Transverse colon (tissue), 4 donors: Measurements from ENCODE around the gene STON2. TPM values are rescaled to one million over a fixed set of nuclear protein-coding genes. Genes with fewer than 3 reads are reported as not detected.
A peak's percentile ranks its signal among the peaks of the same experiment; 100 is the strongest.

Experiments used
- DNase-seq: peaks from one replicate; pipeline ENCODE4 v3.0.0-alpha.2; 2019
- H3K27ac ChIP-seq, 4 donors: fragments of 200-600 bp; sonication (generic); 2 replicates each; pipeline ENCODE4 v1.5.1; 2016 to 2018; ENCODE audit warnings: inconsistent platforms in 4 of 4
- H3K27me3 ChIP-seq: fragments of 200-600 bp; sonication (generic); 2 replicates; pipeline ENCODE4 v1.5.1; 2017; ENCODE audit warnings: inconsistent platforms
- H3K36me3 ChIP-seq, 4 donors: fragments of 200-600 bp; sonication (generic); 2 replicates each; pipeline ENCODE4 v1.5.1; 2017 to 2019; ENCODE audit warnings: inconsistent platforms in 4 of 4
- H3K4me1 ChIP-seq, 4 donors: fragments of 200-600 bp; sonication (generic); 2 replicates each; pipeline ENCODE4 v1.5.1; 2017 to 2020; ENCODE audit warnings: inconsistent platforms in 4 of 4
- H3K4me3 ChIP-seq, 4 donors: fragments of 200-600 bp; sonication (generic); 1 replicate in 1 of 4; 2 replicates in 3 of 4; pipeline versions ENCODE4 v1.5.1 to v1.6.1; 2017 to 2019; ENCODE audit warnings: inconsistent platforms in 4 of 4
- H3K9me3 ChIP-seq, 2 donors: fragments of 200-600 bp; sonication (generic); 2 replicates each; pipeline ENCODE4 v1.5.1; 2017 to 2019; ENCODE audit warnings: inconsistent platforms in 2 of 2
- EP300 ChIP-seq: sonication (generic); formaldehyde crosslinking; IDR thresholded peaks from one replicate; pipeline ENCODE4 v1.6.1; 2017; ENCODE audit warnings: antibody characterized with exemption, low read depth
- POLR2A ChIP-seq: fragments of 450-650 bp; IDR thresholded peaks from one replicate; pipeline ENCODE4 v1.6.1; 2016; ENCODE audit warnings: antibody characterized with exemption, mild to moderate bottlenecking, moderate library complexity
- POLR2AphosphoS5 ChIP-seq, 3 donors: sonication (generic); formaldehyde crosslinking; IDR thresholded peaks; one replicate each; pipeline ENCODE4 v1.6.1; 2016; ENCODE audit warnings: antibody characterized with exemption in 3 of 3
- WGBS, 2 donors: methylation state at CpG; one replicate each; pipeline ENCODE4 v1.1.5; 2018; ENCODE audit warnings: low coverage in 1 of 2; 5-methylcytosine and 5-hydroxymethylcytosine counted together
- in situ Hi-C, 4 donors: fragments of 200-750 bp; cut with MboI; loops; one replicate each; pipeline versions ENCODE4 v1.15.0 to v1.15.1; 2017; ENCODE audit warnings: low sequenced_read_pairs in 3 of 4, low pct_ligation_motif_present in 1 of 4, low pct_unique_long_range_greater_than_20kb in 1 of 4
- intact Hi-C: fragments of 100-400 bp; cut with DNase I; formaldehyde crosslinking; loops from one replicate; pipeline ENCODE4 v1.15.1; 2023; ENCODE audit warnings: low total_unique reads
- small RNA-seq, 4 donors: library from RNA; depleted of rRNA; stranded (forward); fragments of <200 nt; gene quantifications; one replicate each; pipeline ENCODE3, GENCODE V24; 2016
- total RNA-seq, 4 donors: library from RNA; depleted of rRNA; stranded (reverse); fragments of >200 nt; gene quantifications; one replicate each; pipeline ENCODE4 v1.1.0, GENCODE V29; 2016
- TF ChIP-seq, protein P1 (sequence below), 5 experiments: fragments of 200-600 bp in 3 of 5; fragments of 450-650 bp in 2 of 5; sonication (generic) in 3 of 5; IDR thresholded peaks; 1 replicate in 2 of 5; 2 replicates in 3 of 5; pipeline ENCODE4 v1.5.1; 2016 to 2017; ENCODE audit warnings: antibody characterized with exemption in 5 of 5, inconsistent platforms in 3 of 5, mild to moderate bottlenecking in 2 of 5, moderate library complexity in 1 of 5

Gene STON2
- total RNA-seq, 4 donors from 2014 or later = 10.8 to 39.4 (median 17.5) TPM

DNA sequence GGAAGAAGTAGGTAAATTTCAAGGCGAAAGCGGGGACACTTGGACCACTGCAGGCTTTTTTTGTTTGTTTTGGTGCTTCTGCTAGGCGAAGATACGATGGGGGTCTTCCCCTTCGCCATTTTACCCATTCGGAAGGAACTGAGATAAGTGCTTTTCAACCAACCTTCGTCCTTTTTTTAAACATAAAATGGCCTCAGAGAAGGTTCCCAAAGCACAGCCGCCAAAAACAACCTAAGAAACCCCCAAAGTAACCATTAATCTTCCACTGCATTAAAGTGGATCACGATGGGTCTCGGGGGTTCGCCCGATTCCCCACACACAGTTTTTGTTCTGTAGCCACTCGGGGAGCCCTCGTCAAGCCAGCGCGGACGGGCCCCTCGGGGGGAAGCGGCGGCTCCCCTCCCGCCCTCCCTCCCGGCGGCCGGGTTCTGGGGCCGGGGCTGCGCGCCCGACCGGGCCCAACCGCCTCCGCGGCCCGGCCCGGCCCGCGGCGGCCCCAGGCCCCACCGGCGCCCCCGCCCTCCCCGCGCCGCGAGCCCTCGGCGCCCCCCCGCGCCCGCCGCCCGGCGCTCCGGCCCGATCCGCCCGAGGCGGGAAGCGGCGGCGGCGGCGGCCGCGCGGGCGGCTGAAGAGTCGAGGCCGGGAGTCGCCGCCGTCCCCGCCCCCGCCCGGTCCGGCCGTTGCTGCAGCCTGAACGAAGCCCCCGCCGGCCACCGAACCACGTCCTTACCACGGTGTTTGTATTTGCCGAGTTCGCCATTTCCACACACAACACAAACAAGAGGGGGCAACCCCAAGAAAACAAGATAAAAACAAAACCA lies 180.2 kb downstream of the STON2 start:
- in situ Hi-C loops = no loop called here
- intact Hi-C loops = no loop called here
- 0% methylated on average over 7 to 30 of the region's 84 CpGs for WGBS, 2 donors
- H3K4me1 ChIP-seq = peaks cover 18 to 38% (median 32%) of the 10 kb centered on the region in 4 donors
- TF ChIP-seq POLR2AphosphoS5 (IDR thresholded peaks at IDR 0.05) = no peak
- TF ChIP-seq, protein P1, sequence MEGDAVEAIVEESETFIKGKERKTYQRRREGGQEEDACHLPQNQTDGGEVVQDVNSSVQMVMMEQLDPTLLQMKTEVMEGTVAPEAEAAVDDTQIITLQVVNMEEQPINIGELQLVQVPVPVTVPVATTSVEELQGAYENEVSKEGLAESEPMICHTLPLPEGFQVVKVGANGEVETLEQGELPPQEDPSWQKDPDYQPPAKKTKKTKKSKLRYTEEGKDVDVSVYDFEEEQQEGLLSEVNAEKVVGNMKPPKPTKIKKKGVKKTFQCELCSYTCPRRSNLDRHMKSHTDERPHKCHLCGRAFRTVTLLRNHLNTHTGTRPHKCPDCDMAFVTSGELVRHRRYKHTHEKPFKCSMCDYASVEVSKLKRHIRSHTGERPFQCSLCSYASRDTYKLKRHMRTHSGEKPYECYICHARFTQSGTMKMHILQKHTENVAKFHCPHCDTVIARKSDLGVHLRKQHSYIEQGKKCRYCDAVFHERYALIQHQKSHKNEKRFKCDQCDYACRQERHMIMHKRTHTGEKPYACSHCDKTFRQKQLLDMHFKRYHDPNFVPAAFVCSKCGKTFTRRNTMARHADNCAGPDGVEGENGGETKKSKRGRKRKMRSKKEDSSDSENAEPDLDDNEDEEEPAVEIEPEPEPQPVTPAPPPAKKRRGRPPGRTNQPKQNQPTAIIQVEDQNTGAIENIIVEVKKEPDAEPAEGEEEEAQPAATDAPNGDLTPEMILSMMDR (IDR thresholded peaks at IDR 0.05) = no peak
- no peak for TF ChIP-seq POLR2A
- no peak for TF ChIP-seq EP300
- peak overlapping the region; percentile 96 to 99 (median 98) for H3K27ac ChIP-seq
- DNase-seq = peak; percentile 29
- peaks cover 0 to 10% (median 5%) of the 10 kb centered on the region in 4 donors for H3K36me3 ChIP-seq
- no peaks in the 10 kb centered on the region for H3K27me3 ChIP-seq
- peak overlapping the region; percentile 69 to 89 (median 88) for H3K4me3 ChIP-seq
- no peaks in the 10 kb centered on the region for H3K9me3 ChIP-seq

- Histone ChIP-seq H3K4me3 (peak overlapping the region; percentile 69 to 89 (median 88)), H3K4me1 (peaks cover 18 to 38% (median 32%) of the 10 kb centered on the region in 4 donors), H3K36me3 (peaks cover 0 to 14% (median 7%) of the 10 kb centered on the region in 4 donors), H3K27me3 (no peaks in the 10 kb centered on the region), H3K27ac (peak overlapping the region; percentile 96 to 99 (median 98)), H3K9me3 (no peaks in the 10 kb centered on the region)
- TF ChIP-seq, protein P1 (IDR thresholded peaks at IDR 0.05) = no peak
- peak; percentile 100 for TF ChIP-seq POLR2A
- TF ChIP-seq POLR2AphosphoS5 (IDR thresholded peaks at IDR 0.05) = peak; percentile 99
- no peak for TF ChIP-seq EP300
- 0 to 1% methylated on average over 18 to 29 of the region's 29 CpGs for WGBS, 2 donors
- peak; percentile 95 for DNase-seq
- in situ Hi-C loops (no loop called here), intact Hi-C loops (no loop called here)
Measured at GRCh38 chr14:81219210-81219758, 180.8 kb downstream of the STON2 start.

DNA sequence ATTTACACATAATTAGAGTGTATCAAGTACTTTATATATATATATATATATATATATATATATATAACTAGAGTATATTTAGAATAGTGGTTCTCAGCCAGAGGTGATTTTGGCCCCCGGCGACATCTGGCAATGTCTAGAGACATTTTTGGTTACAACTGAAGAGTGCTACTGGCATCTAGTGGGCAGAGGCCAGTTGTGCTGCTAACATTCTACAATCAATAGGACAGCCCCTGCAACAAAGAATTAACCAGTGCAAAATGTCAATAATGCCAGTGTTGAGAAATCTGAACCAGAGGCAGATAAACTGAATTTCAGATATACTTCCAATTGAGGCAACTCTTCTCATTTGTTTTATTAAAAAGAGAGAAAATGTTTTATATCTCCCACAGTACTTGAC lies 188.3 kb downstream of the STON2 start:
- no peak overlapping the region for H3K27ac ChIP-seq
- no peak overlapping the region for H3K4me3 ChIP-seq
- peaks cover 0 to 22% (median 9%) of the 10 kb centered on the region in 4 donors for H3K36me3 ChIP-seq
- 60% methylated on average over 2 of the region's 2 CpGs; no CpG with 5 or more reads in 1 of the 2 donors for WGBS, 2 donors
- H3K27me3 ChIP-seq = no peaks in the 10 kb centered on the region
- peaks cover 0 to 4% (median under 1%) of the 10 kb centered on the region in 4 donors for H3K4me1 ChIP-seq
- H3K9me3 ChIP-seq = no peaks in the 10 kb centered on the region
- DNase-seq = no peak
- in situ Hi-C loops = no loop called here
- no peak for TF ChIP-seq EP300
- no peak for TF ChIP-seq POLR2A
- TF ChIP-seq, protein P1 (IDR thresholded peaks at IDR 0.05) = peak in 2 of 5 experiments; percentile 10 to 19
- no peak for TF ChIP-seq POLR2AphosphoS5 (IDR thresholded peaks at IDR 0.05)
- intact Hi-C loops = no loop called here

Small RNAs within 50 kb of the gene (small RNA-seq; reads per million reads assigned to genes)
- gene DYNLL1P1 (0 to 0.12 (median 0) reads per million in 4 donors), gene DYNLL1P2 (0 reads per million in 4 donors)

Other genes starting within 250 kb of the STON2 start
- 10 to 100 TPM; 10.5 to 48.0 (median 22.5) TPM for gene GTF2A1, start 179.4 kb downstream of the STON2 start, total RNA-seq
- gene SEL1L, start 133.5 kb upstream of the STON2 start, total RNA-seq = 10 to 100 TPM; 29.5 to 64.8 (median 43.5) TPM